MCF 10A (cell line): ENCODE results near the gene SLC6A19. TPM values are rescaled to one million over a fixed set of nuclear protein-coding genes. Genes with fewer than 3 reads are reported as not detected.

Source experiments
- BruUV-seq: library from RNA; stranded (reverse); fragments of 400-500 nt; replicated peaks from 2 replicates; lab custom pipeline; 2021; lab: Mats Ljungman, UMichigan
- CTCF ChIA-PET: fragments of 300-600 bp; sonication (Branson Sonifier 250); formaldehyde crosslinking; extraction: SDS; loops from one replicate; lab custom pipeline; 2021; ENCODE audit warnings: antibody characterized with exemption, inconsistent platforms; lab: Yijun Ruan, JAX
- POLR2A ChIA-PET: fragments of 300-600, 350-650 bp; sonication (Branson Sonifier 250); formaldehyde crosslinking; extraction: SDS; loops from one replicate; lab custom pipeline; 2020; ENCODE audit warnings: antibody characterized with exemption, inconsistent platforms; lab: Yijun Ruan, JAX
- DNase-seq: peaks from one replicate; pipeline ENCODE4 v3.0.0-alpha.2; 2018; ENCODE audit not compliant: unreplicated experiment
- H3K27ac Mint-ChIP-seq: one replicate; pipeline ENCODE4 v1.8.0; 2022; ENCODE audit warnings: mild to moderate bottlenecking, low read depth, mixed read lengths; ENCODE audit not compliant: unreplicated experiment
- H3K27me3 Mint-ChIP-seq: one replicate; pipeline ENCODE4 v1.8.0; 2022; ENCODE audit warnings: mixed read lengths; ENCODE audit not compliant: insufficient read depth, unreplicated experiment
- H3K36me3 Mint-ChIP-seq: one replicate; pipeline ENCODE4 v1.8.0; 2022; ENCODE audit warnings: mild to moderate bottlenecking, moderate library complexity, mixed read lengths; ENCODE audit not compliant: insufficient read depth, unreplicated experiment
- H3K4me1 Mint-ChIP-seq: one replicate; pipeline ENCODE4 v1.8.0; 2022; ENCODE audit warnings: mixed read lengths; ENCODE audit not compliant: insufficient read depth, unreplicated experiment
- H3K4me3 Mint-ChIP-seq: one replicate; pipeline ENCODE4 v1.8.0; 2022; ENCODE audit warnings: mild to moderate bottlenecking, moderate library complexity, mixed read lengths; ENCODE audit not compliant: unreplicated experiment
- H3K9me3 Mint-ChIP-seq: one replicate; pipeline ENCODE4 v1.8.0; 2022; ENCODE audit warnings: mixed read lengths; ENCODE audit not compliant: unreplicated experiment
- intact Hi-C: fragments of 100-400 bp; cut with micrococcal nuclease; formaldehyde crosslinking; loops from 2 replicates; pipeline ENCODE4 v1.14.1; 2022
- total RNA-seq: library from RNA; stranded (reverse); gene quantifications from 2 replicates; pipeline ENCODE4 v1.2.3, GENCODE V29; 2022
- TF ChIP-seq, protein P1 (sequence below): fragments of 200-600 bp; IDR thresholded peaks from one replicate; pipeline ENCODE4 v1.8.0; 2022; ENCODE audit warnings: antibody characterized with exemption, mild to moderate bottlenecking; ENCODE audit not compliant: unreplicated experiment

The SLC6A19 gene
- total RNA-seq, 1 experiment from 2014 or later = not detected

DNA sequence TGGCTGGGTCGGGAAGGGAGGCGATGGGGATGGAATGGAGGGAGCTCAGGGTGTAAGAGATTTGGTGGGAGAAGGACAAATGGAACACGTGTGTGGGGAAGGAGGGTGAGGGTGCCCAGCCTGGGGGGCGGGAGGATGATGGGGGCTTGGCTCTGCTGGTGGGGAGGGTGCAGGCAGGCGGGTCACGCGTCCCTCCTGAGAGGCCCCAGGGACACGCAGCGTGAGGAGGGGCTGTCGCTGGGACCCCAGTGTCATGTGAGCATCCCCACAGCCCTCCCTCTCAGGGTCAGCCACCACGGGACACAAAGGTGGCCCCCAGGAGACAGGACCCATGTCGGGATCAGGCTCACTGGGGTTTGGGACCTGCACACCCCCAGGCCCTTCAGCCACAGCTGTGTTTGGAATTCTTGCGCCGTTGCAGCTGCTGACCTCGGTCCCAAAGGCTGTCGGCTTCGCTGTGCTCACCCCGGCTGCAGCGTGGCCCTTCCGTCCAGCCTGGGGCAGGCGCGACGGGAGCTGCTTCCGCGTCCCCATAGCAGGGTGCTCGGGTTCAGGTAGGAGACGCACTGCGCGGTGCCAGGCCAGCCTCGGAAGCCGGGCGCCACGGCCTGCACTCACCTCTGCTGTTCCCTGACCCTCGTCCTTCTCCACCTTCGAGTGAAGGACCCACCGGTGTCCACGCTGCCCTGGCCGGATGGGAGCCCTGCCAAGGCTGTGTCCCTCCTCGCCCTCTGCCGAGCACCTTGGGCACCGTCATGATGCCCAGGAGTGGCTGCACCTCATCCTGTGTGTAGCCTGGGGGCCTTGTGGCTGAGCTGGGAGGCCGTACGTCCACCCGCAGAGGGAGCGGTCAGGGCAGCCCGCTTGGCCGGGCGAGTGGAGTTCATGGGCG is 5.4 kb downstream of the SLC6A19 start:
- BruUV-seq = no TSS peak
- intact Hi-C loops = loop anchor here (10.0 kb wide), 1 partner anchor 138 kb away; the partner anchor contains the start of gene CLPTM1L

DNA sequence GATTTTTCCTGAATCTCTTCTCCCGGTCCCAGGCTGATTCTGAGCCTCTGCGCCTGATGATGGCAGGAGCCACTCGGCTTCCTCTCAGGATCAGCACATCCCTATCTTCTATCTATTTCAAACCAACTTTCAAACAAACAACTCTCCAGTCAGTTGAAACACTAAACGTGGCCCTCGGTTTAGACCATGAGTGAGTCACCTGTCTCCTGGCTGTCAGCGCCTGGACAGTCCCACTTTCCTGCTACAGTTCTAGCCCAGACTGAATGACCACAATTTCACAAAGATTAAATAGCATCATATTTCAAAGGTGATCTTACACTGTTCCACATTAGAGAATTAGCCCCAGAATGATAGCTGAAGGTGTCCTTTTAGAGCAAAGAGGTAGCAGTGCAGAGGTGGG is 6.2 kb downstream of the SLC6A19 start:
- no peak for DNase-seq
- intact Hi-C loops = loop anchor here (10.0 kb wide), 1 partner anchor 137 kb away; the partner anchor contains the start of gene CLPTM1L
- TF ChIP-seq, protein P1, sequence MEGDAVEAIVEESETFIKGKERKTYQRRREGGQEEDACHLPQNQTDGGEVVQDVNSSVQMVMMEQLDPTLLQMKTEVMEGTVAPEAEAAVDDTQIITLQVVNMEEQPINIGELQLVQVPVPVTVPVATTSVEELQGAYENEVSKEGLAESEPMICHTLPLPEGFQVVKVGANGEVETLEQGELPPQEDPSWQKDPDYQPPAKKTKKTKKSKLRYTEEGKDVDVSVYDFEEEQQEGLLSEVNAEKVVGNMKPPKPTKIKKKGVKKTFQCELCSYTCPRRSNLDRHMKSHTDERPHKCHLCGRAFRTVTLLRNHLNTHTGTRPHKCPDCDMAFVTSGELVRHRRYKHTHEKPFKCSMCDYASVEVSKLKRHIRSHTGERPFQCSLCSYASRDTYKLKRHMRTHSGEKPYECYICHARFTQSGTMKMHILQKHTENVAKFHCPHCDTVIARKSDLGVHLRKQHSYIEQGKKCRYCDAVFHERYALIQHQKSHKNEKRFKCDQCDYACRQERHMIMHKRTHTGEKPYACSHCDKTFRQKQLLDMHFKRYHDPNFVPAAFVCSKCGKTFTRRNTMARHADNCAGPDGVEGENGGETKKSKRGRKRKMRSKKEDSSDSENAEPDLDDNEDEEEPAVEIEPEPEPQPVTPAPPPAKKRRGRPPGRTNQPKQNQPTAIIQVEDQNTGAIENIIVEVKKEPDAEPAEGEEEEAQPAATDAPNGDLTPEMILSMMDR = no peak
- Mint-ChIP-seq H3K4me3 (no peak overlapping the region), H3K9me3 (no peaks in the 10 kb centered on the region), H3K4me1 (no peaks in the 10 kb centered on the region), H3K27ac (no peak overlapping the region), H3K36me3 (no peaks in the 10 kb centered on the region), H3K27me3 (peaks cover 38% of the 10 kb centered on the region)
- CTCF ChIA-PET = interaction anchor here (1.2 to 1.3 kb wide), 2 partner anchors 23 to 123 kb away, joined by 3 to 4 read pairs; no protein-coding TSS in a partner anchor
- BruUV-seq = no TSS peak
- POLR2A ChIA-PET = no interaction called here

More for the DNA sequence above, 5.4 kb downstream of the SLC6A19 start:
- DNase-seq = no peak
- Mint-ChIP-seq H3K9me3 (no peaks in the 10 kb centered on the region), H3K36me3 (no peaks in the 10 kb centered on the region), H3K4me3 (no peak overlapping the region), H3K27me3 (peaks cover 38% of the 10 kb centered on the region), H3K27ac (no peak overlapping the region), H3K4me1 (no peaks in the 10 kb centered on the region)
- TF ChIP-seq, protein P1 = no peak
- ChIA-PET CTCF (interaction anchor here (1.2 kb wide), 1 partner anchor 124 kb away, joined by 3 read pairs; no protein-coding TSS in a partner anchor), POLR2A (no interaction called here)

DNA sequence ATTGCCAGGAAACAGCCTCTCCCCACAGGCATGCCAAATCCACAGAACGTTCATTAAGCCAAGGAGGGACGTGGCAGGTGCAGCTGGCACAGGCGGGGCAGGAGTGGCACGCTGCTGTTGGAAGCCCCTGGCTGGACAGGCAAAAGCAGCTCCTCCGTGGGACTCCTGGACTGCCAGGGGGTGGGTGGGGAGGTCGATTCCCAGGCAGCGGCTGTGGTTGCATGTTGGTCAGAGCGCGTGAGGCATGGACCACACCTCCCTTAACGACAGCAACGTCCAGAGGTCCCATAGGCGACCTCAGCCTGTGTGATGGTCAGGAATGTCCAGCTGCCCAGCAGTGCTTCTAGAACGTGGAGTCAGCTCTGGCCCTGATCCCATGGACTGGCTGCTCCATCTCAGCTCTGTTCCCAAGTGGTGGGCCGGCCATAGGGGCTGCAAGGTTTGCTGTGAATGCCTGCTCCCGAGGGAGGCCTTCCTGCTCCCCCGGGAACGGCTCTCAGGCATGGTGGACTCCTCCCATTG is 6.9 kb downstream of the SLC6A19 start:
- intact Hi-C loops = loop anchor here (10.0 kb wide), 1 partner anchor 137 kb away; the partner anchor contains the start of gene CLPTM1L
- DNase-seq = no peak
- Mint-ChIP-seq H3K4me3 (no peak overlapping the region), H3K4me1 (no peaks in the 10 kb centered on the region), H3K27ac (no peak overlapping the region), H3K27me3 (peaks cover 38% of the 10 kb centered on the region), H3K9me3 (no peaks in the 10 kb centered on the region), H3K36me3 (no peaks in the 10 kb centered on the region)
- BruUV-seq = no TSS peak
- CTCF ChIA-PET = interaction anchor here (0.6 to 1.7 kb wide), 9 partner anchors 16 to 440 kb away, joined by 3 to 5 read pairs (median 4); no protein-coding TSS in a partner anchor
- POLR2A ChIA-PET = no interaction called here
- TF ChIP-seq, protein P1 = no peak
